ENCODE data around the gene HMCN2. TPM values are rescaled to one million over a fixed set of nuclear protein-coding genes. Genes with fewer than 3 reads are reported as not detected.
"Not testable (repeated sequence)": the region's sequence is repeated elsewhere in the genome, so short reads cannot be mapped to it uniquely, and the experiment has no call there.

Gene HMCN2
- total RNA-seq, 1 donor from 2014 or later = under 0.01 TPM

DNA sequence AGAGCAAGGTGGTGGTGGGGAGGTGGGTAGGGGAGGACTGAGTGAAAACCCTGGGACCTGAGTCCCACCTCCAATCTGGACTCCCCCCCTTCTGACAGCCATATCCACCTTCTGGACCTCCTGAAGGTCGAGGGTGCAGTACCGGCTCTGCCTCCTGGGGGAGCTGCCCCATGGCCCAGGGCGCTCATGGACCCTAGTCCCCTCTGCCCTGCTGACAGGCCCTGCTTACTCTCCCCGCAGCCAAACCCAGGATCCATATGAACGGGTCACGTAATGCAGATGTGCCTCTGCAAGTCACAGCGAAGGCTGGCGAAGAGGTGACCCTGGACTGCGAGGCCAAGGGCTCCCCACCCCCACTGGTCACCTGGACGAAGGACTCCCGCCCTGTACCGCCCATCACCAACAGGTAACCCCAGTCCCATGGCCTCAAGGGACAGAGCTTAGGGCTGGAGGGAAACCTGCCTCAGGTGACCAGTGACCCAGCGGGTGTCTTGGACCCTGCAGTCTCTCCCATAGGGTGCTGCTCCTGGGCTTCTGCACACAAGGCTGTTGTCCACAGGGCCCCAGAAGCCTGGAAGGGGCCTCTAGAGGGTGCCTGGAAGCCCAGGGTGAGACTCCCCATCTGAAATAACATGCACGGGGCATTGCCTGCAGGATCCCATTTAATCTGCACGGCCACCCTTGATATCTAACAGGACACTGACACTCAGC, 61.7 kb downstream of the HMCN2 start:
- DNase-seq (ENCODE audit: low spot score in 2 of 2) (no peak), FAIRE-seq (no peak)

DNA sequence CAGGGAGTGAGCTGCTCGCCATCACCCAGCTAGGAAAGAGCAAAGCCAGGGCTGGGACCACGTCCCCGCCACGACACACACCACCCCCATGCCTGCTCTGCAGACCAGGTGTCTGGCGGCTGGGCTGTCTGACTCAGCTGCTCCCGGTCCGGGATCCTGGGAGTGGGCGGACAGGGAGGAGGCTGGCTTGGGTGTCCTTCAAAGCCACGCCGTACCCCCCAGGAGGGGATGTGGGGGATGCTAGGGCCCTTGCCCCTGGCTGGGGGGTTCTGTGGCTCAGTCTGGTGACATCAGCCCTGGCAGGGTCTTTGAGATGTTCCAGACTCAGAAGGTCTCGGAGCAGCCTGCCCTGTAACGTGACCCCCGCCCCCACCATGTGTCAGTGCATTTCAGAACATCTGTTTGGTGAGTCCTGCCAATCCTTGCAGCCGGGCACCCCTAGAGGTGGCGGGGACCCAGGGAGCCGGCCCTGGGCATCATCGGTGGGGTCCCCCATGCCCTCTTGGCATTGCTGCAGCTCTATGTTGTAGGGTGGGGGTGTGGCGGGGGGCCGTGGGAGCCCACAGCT, 62.3 kb downstream of the HMCN2 start:
- DNase-seq (ENCODE audit: low spot score in 2 of 2) (no peak), FAIRE-seq (no peak)

DNA sequence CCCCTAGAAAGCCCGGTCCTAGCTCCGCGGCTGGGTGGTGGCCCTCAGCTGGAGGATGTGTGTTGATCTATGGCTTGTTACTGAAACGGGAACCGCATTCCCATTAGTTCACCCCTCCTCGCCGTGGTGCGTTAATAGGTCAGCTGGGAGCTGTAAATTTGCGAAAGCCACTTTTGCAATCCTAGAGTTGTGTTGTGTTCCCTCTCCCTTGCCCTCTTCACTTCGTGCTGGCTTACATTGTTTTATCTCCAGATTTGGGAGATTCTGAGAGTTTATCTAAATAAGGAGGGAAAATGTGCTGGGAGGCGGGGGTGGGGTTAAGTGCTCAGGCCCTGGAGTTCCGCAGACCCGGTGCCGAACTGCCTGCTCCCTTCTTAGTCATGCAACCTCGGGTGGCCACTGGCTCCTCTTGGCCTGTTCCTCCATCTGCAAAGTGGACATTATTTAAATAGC, 62.8 kb downstream of the HMCN2 start:
- FAIRE-seq (no peak), DNase-seq (ENCODE audit: low spot score in 2 of 2) (no peak)

DNA sequence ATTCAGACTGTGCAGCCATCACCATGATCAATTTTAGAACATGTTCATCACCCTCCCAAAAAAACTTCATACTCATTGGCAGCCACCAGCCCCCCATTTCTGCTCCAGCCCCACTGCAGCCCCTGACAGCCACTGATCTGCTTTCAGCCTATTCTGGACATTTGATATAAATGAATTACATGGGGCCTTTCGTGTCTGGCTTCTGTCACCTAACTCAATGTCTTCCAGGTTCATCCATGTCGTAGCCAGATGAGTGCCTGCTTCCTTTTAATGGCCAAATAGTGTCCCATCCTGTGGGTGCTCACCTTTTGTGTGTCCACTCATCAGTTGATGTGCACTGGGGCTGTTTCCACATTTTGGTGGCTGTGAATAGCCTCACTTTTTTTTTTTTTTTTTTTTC, 63.5 kb downstream of the HMCN2 start:
- no peak for DNase-seq (ENCODE audit: low spot score in 2 of 2)
- FAIRE-seq = no peak

DNA sequence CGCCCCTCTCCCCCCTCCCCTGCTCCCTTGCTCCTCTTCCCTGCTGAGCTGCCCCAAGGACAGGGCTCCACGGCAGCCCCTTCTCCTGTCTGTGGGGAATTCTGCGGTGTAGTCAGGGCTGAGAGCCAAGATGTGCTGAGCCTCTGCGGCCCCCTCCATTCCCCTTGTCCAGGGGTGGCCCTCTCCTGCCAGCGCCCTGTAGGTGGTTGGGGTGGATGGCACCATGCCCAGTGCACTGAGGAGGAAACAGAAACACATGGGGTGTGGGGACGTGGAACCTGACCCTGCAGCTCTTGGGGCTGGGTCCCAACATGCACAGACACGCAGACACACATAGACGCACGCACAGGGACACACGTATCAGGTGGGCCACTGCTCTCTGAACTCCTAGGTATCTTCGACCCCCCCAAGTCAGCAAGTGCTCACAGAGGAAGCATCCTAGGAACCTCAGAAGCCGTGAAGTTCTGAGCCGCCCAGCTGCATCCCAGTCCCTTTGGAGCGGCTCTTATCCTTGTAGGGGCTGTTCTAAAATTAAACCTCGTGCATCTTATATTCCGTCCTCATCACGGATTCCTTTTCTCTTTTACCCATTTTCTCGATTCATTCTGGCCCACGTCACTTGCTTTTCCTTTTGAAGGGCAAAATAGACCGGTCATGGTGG, 64.8 kb downstream of the HMCN2 start:
- DNase-seq (ENCODE audit: low spot score in 2 of 2) = no peak
- no peak for FAIRE-seq

DNA sequence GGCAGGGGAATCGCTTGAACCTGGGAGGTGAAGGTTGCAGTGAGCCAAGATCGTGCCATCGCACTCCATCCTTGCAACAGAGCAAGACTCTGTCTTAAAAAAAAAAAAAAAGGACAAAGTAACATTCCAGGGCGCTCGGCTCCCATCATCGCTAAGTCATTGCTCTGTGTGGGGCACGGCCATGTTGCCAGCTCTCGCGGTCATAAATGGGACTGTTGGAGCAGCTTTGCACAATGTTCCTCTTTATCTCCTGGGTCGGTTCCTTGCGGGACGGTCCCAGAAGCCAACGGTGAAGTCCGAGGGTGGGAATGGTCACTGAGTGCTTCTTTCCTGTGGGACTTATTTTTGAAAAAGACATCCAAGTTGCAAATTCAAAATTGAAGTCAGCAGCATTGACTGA, 65.5 kb downstream of the HMCN2 start:
- FAIRE-seq (no peak), DNase-seq (ENCODE audit: low spot score in 2 of 2) (no peak)

DNA sequence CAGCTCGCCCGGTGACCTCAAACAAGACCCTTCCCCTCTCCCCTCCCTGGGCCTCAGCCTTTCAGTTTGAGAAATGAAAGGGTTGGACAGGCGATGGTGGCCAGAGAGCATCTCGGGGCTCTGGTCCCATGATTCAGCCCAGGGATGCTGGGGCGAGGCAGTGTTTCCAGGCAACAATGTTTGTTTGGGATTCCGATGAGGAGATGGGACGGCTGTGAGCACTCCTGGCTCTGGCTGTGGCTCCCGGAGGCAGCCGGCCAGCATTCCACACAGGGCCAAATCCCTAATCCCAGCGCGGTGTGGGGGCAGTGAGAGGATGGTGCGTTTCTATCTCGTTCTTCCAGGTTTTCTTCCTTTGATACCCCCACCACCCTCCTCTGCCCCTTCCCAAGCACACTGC, 66.0 kb downstream of the HMCN2 start:
- FAIRE-seq = no peak
- DNase-seq (ENCODE audit: low spot score in 2 of 2) = no peak

DNA sequence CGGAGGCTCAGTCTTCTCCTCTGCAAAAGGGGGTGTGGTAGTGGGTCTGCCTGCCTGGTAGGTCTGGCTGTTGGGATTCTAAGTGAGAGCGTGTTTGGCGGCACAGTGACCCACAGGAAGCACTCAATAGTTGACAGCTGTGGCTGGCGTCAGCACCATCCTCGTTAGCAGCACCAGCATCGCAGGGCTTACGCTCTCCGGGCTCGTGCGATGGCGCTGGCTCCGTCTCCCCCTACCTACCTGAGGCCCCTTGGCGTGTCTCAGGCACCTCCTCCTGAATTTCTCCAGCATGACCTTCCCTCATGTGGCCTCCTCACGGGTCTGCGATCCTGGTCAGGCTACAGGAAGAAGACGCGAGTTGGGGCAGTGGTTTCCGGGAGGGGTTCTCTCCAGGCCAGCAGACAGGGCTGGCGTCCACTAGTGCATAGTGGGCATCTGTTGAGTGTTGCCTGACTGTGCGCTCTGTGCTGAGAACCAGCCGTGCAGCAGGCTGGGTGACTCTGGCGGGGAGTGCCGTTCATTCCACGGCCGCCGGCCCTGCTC, 66.9 kb downstream of the HMCN2 start:
- DNase-seq (ENCODE audit: low spot score in 2 of 2) = no peak
- FAIRE-seq = no peak

DNA sequence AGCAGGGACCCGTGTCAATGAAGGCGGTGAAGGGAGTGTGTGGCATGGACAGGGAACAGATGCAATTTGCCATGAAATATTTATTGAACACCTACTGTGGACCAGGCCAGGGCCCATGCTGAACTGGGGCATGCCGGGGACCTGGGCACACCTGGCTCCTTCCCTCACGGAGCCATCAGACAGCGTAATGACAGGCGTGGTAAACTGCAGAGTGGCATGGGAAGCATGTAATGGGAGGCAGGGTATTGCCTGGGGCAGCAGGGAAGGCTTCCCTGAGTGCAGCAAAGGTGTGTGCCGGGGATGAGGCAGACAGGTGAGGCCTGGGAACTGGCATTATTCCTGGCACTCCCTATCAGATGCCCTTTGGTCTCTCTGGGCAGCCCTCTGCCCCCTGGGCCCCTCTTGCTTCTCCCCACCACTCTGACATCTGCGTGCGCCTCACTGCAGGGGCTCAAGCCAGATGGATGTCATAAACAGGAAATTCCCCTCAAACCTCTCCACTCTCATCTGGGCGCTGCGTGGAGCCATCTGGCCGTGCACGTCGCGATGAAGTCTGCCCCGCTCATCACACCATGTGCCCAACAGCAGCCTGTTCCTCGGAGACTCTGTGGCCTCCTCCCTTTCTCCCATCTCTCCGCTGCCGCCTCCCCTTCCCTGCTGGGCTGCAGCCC, 67.6 kb downstream of the HMCN2 start:
- no peak for DNase-seq (ENCODE audit: low spot score in 2 of 2)
- no peak for FAIRE-seq

DNA sequence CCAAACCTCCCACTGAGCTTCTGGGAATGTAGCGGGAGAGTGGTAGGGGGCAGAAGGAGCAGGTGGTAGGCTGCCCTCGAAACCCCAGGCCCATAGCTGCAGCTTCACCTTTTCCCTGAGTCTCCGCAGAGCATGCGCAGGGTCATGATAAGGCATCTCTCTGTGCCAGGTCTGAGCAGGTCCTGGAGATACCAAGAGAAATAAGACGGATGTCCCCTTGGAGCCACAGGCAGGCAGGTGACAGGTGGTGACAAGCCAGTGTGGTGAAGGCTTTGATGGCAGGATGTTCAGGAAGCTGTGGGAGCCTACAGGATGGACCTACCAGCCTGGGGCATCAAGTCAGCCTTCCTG, 68.1 kb downstream of the HMCN2 start:
- DNase-seq (ENCODE audit: low spot score in 2 of 2) = no peak
- FAIRE-seq = no peak

DNA sequence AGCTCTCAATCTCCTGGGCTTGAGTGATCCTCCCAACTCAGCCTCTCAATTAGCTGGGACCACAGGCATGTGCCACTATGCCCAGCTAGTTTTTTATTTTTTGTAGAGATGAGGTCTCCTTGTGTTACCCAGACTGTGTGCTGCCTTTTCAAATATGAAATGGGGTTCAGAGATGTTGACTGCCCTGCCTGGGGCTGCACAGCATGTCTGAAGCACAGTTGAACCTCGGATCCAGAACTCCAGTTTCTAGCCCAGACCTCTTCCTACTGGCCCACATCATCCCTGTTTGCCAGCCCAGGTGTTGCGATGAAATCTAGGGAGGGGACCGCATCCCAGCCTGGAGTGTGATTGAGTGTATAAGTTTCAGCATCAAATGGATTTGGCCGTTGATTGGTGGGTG, 69.4 kb downstream of the HMCN2 start:
- FAIRE-seq = no peak
- DNase-seq (ENCODE audit: low spot score in 2 of 2) = no peak

DNA sequence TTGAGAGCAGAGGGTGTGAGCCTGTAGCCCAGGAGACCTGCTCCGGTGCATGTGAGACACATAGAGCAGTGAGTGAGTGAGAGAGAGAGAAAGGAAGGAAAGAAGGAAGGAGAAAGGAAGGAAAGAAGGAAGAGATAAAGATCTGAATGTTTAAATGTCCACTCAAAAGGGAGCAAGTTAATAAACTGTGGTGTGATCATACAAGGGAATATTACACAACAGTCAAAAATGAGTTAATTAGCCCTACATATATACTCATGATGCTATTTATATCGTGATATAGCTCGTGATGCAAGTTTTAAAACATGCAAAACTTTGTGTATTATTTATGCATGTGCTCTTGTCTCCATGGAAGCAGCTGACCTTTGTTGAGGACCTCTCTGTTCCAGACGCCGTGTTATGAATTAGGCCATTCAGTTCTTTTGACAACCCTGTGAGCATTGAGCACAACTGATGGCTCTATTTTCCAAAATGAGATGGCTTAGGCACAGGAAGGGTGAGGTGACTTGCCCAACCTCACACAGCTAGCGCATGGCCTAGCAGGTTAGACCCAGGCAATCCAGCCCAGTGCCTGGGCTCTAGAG, 70.6 kb downstream of the HMCN2 start:
- FAIRE-seq = no peak
- DNase-seq (ENCODE audit: low spot score in 2 of 2) = no peak

DNA sequence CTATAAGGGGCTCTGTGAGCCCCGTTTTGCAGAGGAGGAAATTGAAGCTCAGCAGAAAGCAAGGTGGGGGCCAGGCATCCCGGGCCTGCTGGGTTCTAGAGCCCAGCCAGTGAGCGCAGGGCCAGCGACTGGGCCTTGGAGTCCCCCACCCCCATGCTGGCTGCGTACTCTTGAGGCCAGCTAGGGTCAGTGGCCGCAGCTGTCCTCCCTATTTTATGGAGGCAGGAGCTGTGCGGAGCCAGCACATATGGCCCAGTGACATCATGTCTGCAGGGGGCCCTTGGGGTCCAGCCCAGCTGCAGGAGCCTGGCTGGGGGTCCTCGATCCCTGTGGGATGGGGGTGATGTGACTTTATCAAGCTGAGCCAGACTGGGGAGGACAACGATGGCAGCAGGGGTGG, 71.3 kb downstream of the HMCN2 start:
- no peak for FAIRE-seq
- DNase-seq (ENCODE audit: low spot score in 2 of 2) = no peak

DNA sequence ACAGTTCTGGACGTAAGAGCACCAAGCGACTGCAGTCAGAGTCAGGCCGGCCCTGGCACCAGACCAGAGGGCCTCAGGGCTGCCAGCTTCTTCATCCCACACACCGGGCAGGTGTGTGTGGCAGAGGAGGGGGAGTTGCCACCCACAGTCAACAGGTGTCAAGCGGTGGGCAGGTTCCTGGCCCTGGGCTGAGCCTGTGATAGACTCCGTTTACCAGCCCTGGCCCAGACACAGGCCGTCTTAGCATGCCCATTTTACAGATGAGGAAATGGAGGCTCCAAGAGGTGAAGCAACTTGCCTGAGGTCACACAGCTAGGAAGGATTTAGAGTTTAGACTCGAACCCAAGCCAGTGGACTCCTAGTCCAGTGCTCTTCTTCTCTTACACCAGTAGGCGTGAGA, 71.8 kb downstream of the HMCN2 start:
- DNase-seq (ENCODE audit: low spot score in 2 of 2) (no peak), FAIRE-seq (no peak)

DNA sequence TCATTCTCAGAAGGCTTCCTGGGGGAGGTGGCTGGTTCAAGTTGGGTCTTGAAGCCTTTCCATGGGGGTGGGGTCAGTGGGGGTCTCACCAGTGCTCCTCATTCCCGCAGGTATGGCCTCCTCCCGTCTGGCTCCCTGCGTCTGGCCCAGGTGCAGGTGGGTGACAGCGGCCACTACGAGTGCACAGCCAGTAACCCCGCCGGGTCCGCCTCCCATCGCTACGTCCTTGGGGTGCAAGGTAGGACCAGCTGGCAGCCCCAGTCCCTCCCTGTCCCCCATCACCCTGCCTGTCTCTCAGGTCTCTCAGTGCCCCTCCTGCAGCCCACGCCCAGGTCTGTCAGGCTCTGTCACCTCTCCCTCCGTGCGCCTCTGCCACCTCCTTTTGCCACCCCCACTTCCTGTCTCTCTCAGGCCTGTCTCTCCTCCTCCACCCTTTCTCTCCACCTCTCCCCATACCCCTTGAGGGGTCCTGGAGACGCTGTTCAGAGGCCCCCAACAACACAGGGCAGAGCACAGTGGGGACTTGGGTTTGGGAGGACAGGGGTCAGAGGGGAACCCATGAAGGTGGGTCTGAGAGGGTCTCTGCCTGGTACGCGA, 72.3 kb downstream of the HMCN2 start:
- DNase-seq (ENCODE audit: low spot score in 2 of 2) = no peak
- no peak for FAIRE-seq

DNA sequence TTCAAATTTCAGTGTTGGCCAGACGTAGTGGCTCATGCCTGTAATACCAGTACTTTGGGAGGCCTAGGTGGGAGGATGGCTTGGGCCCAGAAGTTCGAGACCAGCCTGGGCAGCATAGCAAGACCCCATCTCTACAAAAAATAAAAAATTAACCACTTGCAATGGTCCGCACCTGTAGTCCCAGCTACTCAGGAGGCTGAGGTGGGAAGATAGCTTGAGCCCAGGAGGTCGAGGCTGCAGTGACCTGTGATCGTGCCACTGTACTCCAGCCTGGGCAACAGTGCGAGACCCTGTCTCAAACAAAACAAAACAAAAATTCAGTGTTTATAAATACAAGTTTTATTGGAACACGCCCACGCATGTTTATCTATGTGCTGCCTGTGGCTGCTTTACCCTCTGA, 73.3 kb downstream of the HMCN2 start:
- not testable (repeated sequence) for FAIRE-seq; DNase-seq (ENCODE audit: low spot score in 2 of 2)

DNA sequence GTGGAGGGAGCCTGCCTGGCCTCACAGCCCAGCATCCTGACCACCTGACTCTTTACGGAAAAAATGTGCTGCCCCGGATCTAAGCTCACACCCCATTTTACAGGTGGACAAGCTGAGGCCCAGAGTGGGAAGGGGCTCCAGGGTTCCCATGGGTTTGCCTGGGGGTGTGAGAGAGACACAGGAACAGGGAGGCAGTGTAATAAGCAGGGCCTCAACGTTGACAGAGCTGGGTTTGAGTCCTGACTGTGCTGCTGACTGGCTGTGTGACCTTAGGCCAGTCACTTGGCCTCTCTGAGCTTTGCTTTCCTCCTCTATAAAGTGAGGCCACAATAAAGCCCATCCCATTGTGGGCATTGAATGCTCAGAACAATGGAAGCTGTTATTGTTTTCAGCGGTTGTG, 73.7 kb downstream of the HMCN2 start:
- no peak for FAIRE-seq
- no peak for DNase-seq (ENCODE audit: low spot score in 2 of 2)

DNA sequence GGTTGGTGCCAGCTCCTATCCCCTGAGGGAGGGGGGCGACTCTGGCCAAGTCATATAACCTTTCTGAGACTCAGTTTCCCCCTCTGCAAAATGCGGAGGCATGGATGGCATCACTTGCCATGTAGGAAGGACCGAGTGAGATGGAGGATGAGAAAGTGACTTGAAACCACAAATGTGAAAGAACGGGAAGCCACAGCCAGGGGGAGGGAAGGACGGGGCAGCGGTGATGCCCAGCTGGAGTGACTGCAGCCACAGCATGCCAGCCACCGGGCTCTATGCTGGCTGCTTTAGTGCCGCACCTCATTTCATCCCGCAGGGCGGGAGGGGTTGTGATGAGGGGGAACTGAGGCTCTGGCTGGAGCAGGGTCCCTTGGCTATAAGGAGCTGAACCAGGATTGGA, 74.5 kb downstream of the HMCN2 start:
- FAIRE-seq = no peak
- no peak for DNase-seq (ENCODE audit: low spot score in 2 of 2)

DNA sequence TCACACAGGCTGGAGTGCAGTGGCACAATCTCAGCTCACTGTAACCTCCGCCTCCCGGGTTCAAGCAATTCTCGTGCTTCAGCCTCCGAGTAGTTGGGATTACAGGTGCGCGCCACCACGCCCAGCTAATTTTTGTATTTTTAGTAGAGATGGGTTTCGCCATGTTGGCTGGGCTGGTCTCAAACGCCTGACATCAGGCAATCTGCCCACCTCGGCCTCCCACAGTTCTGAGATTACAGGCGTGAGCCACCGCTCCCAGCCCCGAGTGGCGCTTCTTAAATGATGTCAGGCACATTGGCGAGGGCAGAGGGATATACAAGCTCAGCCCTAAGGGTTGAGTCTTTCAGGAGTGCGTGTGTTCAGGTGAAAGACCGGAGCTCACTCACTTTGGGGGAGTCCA, 75.0 kb downstream of the HMCN2 start:
- not testable (repeated sequence) for FAIRE-seq; DNase-seq (ENCODE audit: low spot score in 2 of 2)

DNA sequence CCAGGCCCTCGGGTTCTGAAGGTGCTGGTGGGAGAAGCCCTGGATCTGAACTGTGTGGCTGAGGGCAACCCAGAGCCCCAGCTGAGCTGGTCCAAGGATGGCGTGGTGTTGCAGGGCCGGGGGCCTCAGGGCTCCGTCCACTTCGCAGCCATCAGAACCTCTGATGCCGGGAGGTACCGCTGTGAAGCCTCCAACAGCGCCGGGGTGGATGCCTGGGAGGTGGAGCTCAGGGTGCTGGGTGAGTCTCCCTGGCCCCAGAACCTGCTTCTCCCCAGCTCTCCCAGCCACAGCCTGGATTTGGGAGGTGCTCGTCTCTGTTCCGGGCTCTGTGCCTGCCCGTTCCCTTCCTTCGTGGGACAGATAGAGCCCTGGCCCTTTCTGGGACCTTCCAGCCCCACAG, 75.6 kb downstream of the HMCN2 start:
- DNase-seq (ENCODE audit: low spot score in 2 of 2) = no peak
- FAIRE-seq = no peak

Measured in frontal cortex (tissue), 4 donors.